ENCODE measurements around the gene VASN. TPM values are rescaled to one million over a fixed set of nuclear protein-coding genes. Genes with fewer than 3 reads are reported as not detected.

VASN gene
- total RNA-seq, 5 donors from 2014 or later (not counting 1 experiment from before 2014, with no cell fraction given): 0.38 to 0.89 (median 0.56) TPM

DNA sequence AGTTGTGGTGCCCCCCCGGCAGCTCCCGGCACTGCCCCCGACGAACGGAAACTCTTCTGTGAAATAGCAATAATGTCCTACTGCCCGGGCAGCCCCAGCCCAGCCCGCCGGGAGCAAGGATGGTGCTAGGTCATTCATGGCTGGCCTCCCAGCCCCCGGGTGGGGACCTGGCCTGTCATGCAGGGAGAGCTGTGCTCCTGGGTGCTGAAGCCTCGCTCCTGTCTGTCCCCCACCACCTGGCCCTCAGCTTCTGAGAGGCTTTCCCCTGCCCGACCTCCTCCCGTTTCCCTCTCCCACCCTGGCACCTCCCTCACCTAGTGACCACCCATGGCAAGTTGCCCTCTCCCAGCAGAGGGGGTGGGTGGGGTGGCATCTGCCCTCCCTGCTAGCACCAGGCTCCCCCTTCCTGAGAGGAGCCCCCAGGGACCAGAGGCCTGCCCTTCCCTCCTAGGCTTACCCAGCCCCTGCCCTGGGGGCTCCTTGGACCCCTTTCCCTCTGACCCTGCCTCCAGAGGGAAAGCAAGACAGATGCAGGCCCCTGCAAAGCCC is 34.0 kb upstream of the VASN start:
- Mint-ChIP-seq H3K27ac (no peak overlapping the region), H3K4me3 (no peak overlapping the region), H3K36me3 (no peaks in the 10 kb centered on the region), H3K9me3 (no peaks in the 10 kb centered on the region), H3K27me3 (no peaks in the 10 kb centered on the region), H3K4me1 (no peaks in the 10 kb centered on the region)
- ATAC-seq (replicated peaks in 1 of 4) (no peak), DNase-seq (no peak)
- WGBS (ENCODE audit: insufficient coverage): 97% methylated on average over 10 of the region's 12 CpGs
- H3K36me3 ChIP-seq (ENCODE audit: control insufficient read depth in 2 of 2, extremely low read depth in 1 of 2, insufficient read depth in 1 of 2, low read length in 1 of 2): peaks cover 19 to 27% of the 10 kb centered on the region in 2 donors
- peaks cover 0 to 10% of the 10 kb centered on the region in 2 experiments for H3K4me1 ChIP-seq (ENCODE audit: control insufficient read depth in 1 of 2, extremely low read depth in 1 of 2, insufficient read depth in 2 of 2, low read length in 2 of 2)
- no peak overlapping the region for H3K4me3 ChIP-seq (ENCODE audit: control insufficient read depth in 1 of 2, extremely low read depth in 1 of 2, low read length in 1 of 2)
- H3K27ac ChIP-seq (ENCODE audit: low read length): no peak overlapping the region
- ChIA-PET POLR2A (no interaction called here), CTCF (no interaction called here)
- no peaks in the 10 kb centered on the region for H3K9me3 ChIP-seq
- peaks cover 0 to 10% of the 10 kb centered on the region in 2 experiments for H3K27me3 ChIP-seq (replicated peaks in 1 of 2; ENCODE audit: control insufficient read depth in 2 of 2, extremely low read depth in 1 of 2, insufficient read depth in 2 of 2, low read length in 1 of 2)

DNA sequence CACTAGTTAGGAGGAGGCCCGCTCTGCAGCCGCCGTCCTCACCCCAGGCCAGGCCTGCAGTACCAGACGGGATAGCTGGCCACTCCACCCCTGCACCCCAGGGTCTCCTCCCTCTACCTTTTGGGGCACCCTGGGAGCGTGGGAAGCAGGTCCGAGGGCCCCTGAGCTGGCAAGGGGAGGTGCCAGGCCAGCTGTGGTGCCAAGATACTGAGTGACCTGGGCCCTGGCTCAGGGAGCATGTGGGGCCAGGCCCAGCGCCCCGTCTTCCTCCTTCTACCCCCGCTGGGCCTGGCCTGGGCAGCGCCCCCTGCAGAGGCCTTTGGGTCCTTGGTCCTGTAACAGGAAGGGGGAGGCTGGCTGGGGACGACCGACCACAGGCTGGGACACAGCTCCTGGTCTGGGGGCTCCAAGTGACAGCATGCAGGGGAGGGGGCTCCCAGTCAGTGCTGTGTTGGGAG is 33.5 kb upstream of the VASN start:
- WGBS (ENCODE audit: insufficient coverage): 93% methylated on average over 10 of the region's 12 CpGs
- Mint-ChIP-seq H3K9me3 (no peaks in the 10 kb centered on the region), H3K27ac (no peak overlapping the region), H3K4me3 (no peak overlapping the region), H3K27me3 (no peaks in the 10 kb centered on the region), H3K36me3 (no peaks in the 10 kb centered on the region), H3K4me1 (no peaks in the 10 kb centered on the region)
- DNase-seq (no peak), ATAC-seq (replicated peaks in 1 of 4) (no peak)
- Histone ChIP-seq H3K4me1 (ENCODE audit: control insufficient read depth in 1 of 2, extremely low read depth in 1 of 2, insufficient read depth in 2 of 2, low read length in 2 of 2) (peaks cover 0 to 10% of the 10 kb centered on the region in 2 experiments), H3K36me3 (ENCODE audit: control insufficient read depth in 2 of 2, extremely low read depth in 1 of 2, insufficient read depth in 1 of 2, low read length in 1 of 2) (peaks cover 19 to 27% of the 10 kb centered on the region in 2 donors), H3K9me3 (no peaks in the 10 kb centered on the region), H3K27me3 (replicated peaks in 1 of 2; ENCODE audit: control insufficient read depth in 2 of 2, extremely low read depth in 1 of 2, insufficient read depth in 2 of 2, low read length in 1 of 2) (peaks cover 0 to 4% of the 10 kb centered on the region in 2 experiments), H3K27ac (ENCODE audit: low read length) (no peak overlapping the region), H3K4me3 (ENCODE audit: control insufficient read depth in 1 of 2, extremely low read depth in 1 of 2, low read length in 1 of 2) (no peak overlapping the region)
- CTCF ChIA-PET: no interaction called here
- POLR2A ChIA-PET: no interaction called here

DNA sequence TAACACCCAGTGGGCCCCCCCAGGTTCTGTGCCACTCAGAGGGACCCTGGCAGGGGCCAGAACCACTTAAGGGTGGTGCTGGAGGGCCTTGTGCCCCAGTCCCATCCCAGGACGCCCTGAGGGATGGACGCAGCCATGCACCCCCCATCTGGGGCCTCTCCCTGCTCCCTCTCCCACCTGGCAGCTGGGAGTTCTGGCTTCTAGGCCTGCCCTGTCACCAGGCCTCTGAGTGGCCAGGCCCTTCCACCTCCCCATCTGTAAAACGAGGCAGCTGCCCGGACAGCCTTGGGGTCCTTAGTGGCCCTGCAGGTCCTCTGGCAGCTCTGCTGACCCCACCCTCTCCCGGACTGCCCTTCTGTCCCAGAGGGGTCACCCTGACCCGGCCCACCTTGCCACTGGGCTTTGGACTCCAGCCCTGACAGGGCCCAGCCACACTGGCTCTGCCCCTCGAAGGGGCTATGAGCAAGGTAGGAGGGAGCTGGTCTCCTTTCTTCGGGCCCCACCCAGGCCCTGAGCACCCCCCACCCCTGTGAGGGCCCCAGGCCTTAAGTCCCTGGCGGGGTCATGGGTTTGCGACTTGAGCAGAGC is 32.8 kb upstream of the VASN start:
- Histone ChIP-seq H3K4me1 (ENCODE audit: control insufficient read depth in 1 of 2, extremely low read depth in 1 of 2, insufficient read depth in 2 of 2, low read length in 2 of 2) (peaks cover 0 to 11% of the 10 kb centered on the region in 2 experiments), H3K27me3 (replicated peaks in 1 of 2; ENCODE audit: control insufficient read depth in 2 of 2, extremely low read depth in 1 of 2, insufficient read depth in 2 of 2, low read length in 1 of 2) (no peaks in the 10 kb centered on the region), H3K9me3 (no peaks in the 10 kb centered on the region), H3K36me3 (ENCODE audit: control insufficient read depth in 2 of 2, extremely low read depth in 1 of 2, insufficient read depth in 1 of 2, low read length in 1 of 2) (peaks cover 19 to 30% of the 10 kb centered on the region in 2 donors), H3K4me3 (ENCODE audit: control insufficient read depth in 1 of 2, extremely low read depth in 1 of 2, low read length in 1 of 2) (no peak overlapping the region), H3K27ac (ENCODE audit: low read length) (no peak overlapping the region)
- Mint-ChIP-seq H3K36me3 (no peaks in the 10 kb centered on the region), H3K27me3 (no peaks in the 10 kb centered on the region), H3K4me1 (peaks cover 0 to 5% (median 4%) of the 10 kb centered on the region in 3 donors), H3K9me3 (no peaks in the 10 kb centered on the region), H3K27ac (no peak overlapping the region), H3K4me3 (no peak overlapping the region)
- DNase-seq (no peak), ATAC-seq (replicated peaks in 1 of 4) (no peak)
- CTCF ChIA-PET: no interaction called here
- 86% methylated on average over 7 of the region's 10 CpGs for WGBS (ENCODE audit: insufficient coverage)
- POLR2A ChIA-PET: no interaction called here

DNA sequence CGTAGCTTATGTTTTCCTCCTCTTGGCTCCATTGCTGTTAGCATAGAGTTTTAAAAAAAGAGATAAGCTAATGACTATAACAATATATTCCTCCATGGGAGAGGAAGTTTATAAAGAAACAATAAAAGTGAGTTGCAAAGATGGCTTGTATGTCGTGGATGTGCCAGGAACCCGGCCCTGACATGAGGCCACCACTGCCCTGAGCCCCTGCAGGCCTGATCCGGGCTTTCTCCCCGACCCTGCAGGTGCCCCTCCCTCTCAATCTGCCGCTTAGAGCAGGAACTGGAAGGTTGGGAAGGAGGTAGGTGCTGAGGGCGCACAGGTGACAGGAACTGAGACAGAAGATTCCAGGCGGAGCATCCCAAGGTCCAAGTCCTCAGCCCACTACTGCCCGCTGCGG is 32.2 kb upstream of the VASN start:
- ATAC-seq (replicated peaks in 1 of 4) (no peak), DNase-seq (no peak)
- WGBS (ENCODE audit: insufficient coverage): 96% methylated on average over 5 of the region's 10 CpGs
- Mint-ChIP-seq H3K4me3 (no peak overlapping the region), H3K4me1 (peaks cover 0 to 7% (median 5%) of the 10 kb centered on the region in 3 donors), H3K36me3 (no peaks in the 10 kb centered on the region), H3K27me3 (no peaks in the 10 kb centered on the region), H3K9me3 (no peaks in the 10 kb centered on the region), H3K27ac (no peak overlapping the region)
- Histone ChIP-seq H3K4me3 (ENCODE audit: control insufficient read depth in 1 of 2, extremely low read depth in 1 of 2, low read length in 1 of 2) (no peak overlapping the region), H3K36me3 (ENCODE audit: control insufficient read depth in 2 of 2, extremely low read depth in 1 of 2, insufficient read depth in 1 of 2, low read length in 1 of 2) (peaks cover 19 to 30% of the 10 kb centered on the region in 2 donors), H3K27me3 (replicated peaks in 1 of 2; ENCODE audit: control insufficient read depth in 2 of 2, extremely low read depth in 1 of 2, insufficient read depth in 2 of 2, low read length in 1 of 2) (no peaks in the 10 kb centered on the region), H3K4me1 (ENCODE audit: control insufficient read depth in 1 of 2, extremely low read depth in 1 of 2, insufficient read depth in 2 of 2, low read length in 2 of 2) (peaks cover 0 to 13% of the 10 kb centered on the region in 2 experiments), H3K9me3 (no peaks in the 10 kb centered on the region), H3K27ac (ENCODE audit: low read length) (no peak overlapping the region)
- POLR2A ChIA-PET: interaction anchor here (0.6 kb wide), 4 partner anchors 48 to 209 kb away, joined by 3 to 6 read pairs (median 4); no protein-coding TSS in a partner anchor
- CTCF ChIA-PET: interaction anchor here in 1 of 2 donors (0.6 kb wide), 1 partner anchor 52 kb away, joined by 4 read pairs; no protein-coding TSS in a partner anchor

DNA sequence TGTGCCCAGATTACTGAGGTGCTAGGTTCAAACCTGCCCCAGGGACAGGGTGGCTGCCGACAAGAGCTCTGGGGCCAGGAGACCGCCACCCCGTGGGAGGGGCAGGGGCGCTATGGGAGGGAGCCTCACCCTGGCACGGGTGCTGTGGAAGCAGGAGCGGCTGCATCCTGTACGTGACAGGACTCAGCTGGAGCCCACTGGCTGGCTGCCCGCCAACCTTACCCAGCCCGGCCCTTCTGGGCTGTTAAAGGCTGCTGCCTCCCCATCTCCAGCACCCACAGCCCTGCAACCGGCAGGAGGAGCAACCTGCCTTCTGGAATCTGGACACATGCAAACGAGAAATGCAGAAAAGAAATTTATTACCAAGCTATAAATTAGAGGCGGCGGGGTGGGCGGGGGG is 31.7 kb upstream of the VASN start:
- ChIA-PET POLR2A (interaction anchor here (0.6 kb wide), 4 partner anchors 49 to 209 kb away, joined by 3 to 6 read pairs (median 4); no protein-coding TSS in a partner anchor), CTCF (interaction anchor here in 1 of 2 donors (0.6 kb wide), 1 partner anchor 53 kb away, joined by 4 read pairs; no protein-coding TSS in a partner anchor)
- 77% methylated on average over 14 of the region's 14 CpGs for WGBS (ENCODE audit: insufficient coverage)
- Histone ChIP-seq H3K4me1 (ENCODE audit: control insufficient read depth in 1 of 2, extremely low read depth in 1 of 2, insufficient read depth in 2 of 2, low read length in 2 of 2) (peaks cover 0 to 13% of the 10 kb centered on the region in 2 experiments), H3K4me3 (ENCODE audit: control insufficient read depth in 1 of 2, extremely low read depth in 1 of 2, low read length in 1 of 2) (no peak overlapping the region), H3K27me3 (replicated peaks in 1 of 2; ENCODE audit: control insufficient read depth in 2 of 2, extremely low read depth in 1 of 2, insufficient read depth in 2 of 2, low read length in 1 of 2) (no peaks in the 10 kb centered on the region), H3K27ac (ENCODE audit: low read length) (no peak overlapping the region), H3K36me3 (ENCODE audit: control insufficient read depth in 2 of 2, extremely low read depth in 1 of 2, insufficient read depth in 1 of 2, low read length in 1 of 2) (peaks cover 19 to 30% of the 10 kb centered on the region in 2 donors), H3K9me3 (no peaks in the 10 kb centered on the region)
- no peak overlapping the region for H3K4me3 Mint-ChIP-seq
- ATAC-seq (replicated peaks in 1 of 4): no peak
- DNase-seq: no peak
- no peaks in the 10 kb centered on the region for H3K9me3 Mint-ChIP-seq
- no peaks in the 10 kb centered on the region for H3K27me3 Mint-ChIP-seq
- H3K4me1 Mint-ChIP-seq: peaks cover 0 to 9% (median 7%) of the 10 kb centered on the region in 3 donors
- H3K27ac Mint-ChIP-seq: no peak overlapping the region
- H3K36me3 Mint-ChIP-seq: no peaks in the 10 kb centered on the region

DNA sequence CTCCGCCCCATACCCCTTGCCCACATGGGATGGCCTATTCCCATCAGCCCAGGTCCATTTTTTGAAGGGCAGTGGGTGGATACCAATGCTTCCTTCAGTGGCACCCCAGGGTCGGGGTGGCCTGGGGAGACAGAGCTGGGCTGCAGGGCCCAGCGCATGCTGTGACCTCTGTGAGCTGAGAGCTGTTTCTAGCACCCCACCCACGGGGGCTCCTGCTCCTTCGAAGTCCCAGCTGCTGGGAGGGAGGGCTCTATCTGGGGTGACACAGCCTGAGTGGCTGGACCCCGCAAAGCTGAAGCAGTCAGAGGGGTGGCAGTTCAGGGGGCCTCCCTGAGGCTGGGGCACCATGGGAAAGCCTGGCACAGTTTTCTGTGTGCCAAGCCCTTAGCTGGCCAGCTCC is 31.2 kb upstream of the VASN start:
- ChIA-PET CTCF (interaction anchor here in 1 of 2 donors (0.5 kb wide), 1 partner anchor 28 kb away, joined by 5 read pairs; no protein-coding TSS in a partner anchor), POLR2A (no interaction called here)
- Mint-ChIP-seq H3K27ac (no peak overlapping the region), H3K27me3 (no peaks in the 10 kb centered on the region), H3K4me3 (no peak overlapping the region), H3K36me3 (no peaks in the 10 kb centered on the region), H3K9me3 (no peaks in the 10 kb centered on the region), H3K4me1 (peaks cover 0 to 13% (median 10%) of the 10 kb centered on the region in 3 donors)
- no peaks in the 10 kb centered on the region for H3K9me3 ChIP-seq
- no peak overlapping the region for H3K27ac ChIP-seq (ENCODE audit: low read length)
- H3K36me3 ChIP-seq (ENCODE audit: control insufficient read depth in 2 of 2, extremely low read depth in 1 of 2, insufficient read depth in 1 of 2, low read length in 1 of 2): peaks cover 19 to 30% of the 10 kb centered on the region in 2 donors
- 88% methylated on average over 5 of the region's 6 CpGs for WGBS (ENCODE audit: insufficient coverage)
- DNase-seq (no peak), ATAC-seq (replicated peaks in 1 of 4) (no peak)
- H3K4me1 ChIP-seq (ENCODE audit: control insufficient read depth in 1 of 2, extremely low read depth in 1 of 2, insufficient read depth in 2 of 2, low read length in 2 of 2): peaks cover 0 to 10% of the 10 kb centered on the region in 2 experiments
- no peaks in the 10 kb centered on the region for H3K27me3 ChIP-seq (replicated peaks in 1 of 2; ENCODE audit: control insufficient read depth in 2 of 2, extremely low read depth in 1 of 2, insufficient read depth in 2 of 2, low read length in 1 of 2)
- no peak overlapping the region for H3K4me3 ChIP-seq (ENCODE audit: control insufficient read depth in 1 of 2, extremely low read depth in 1 of 2, low read length in 1 of 2)
